Heart right ventricle (tissue), 16 donors: Measurements from ENCODE around the gene LSM14A. TPM values are rescaled to one million over a fixed set of nuclear protein-coding genes. Genes with fewer than 3 reads are reported as not detected.

ENCODE experiments used
- ATAC-seq, 8 donors: fragments of 200-7000 bp; cut with Tn5 transposase; one replicate each; pipeline ENCODE4 v1.9.1; 2020; ENCODE audit warnings: mild to moderate bottlenecking in 8 of 8, moderate library complexity in 8 of 8, moderate number of reproducible peaks in 1 of 8
- DNase-seq, 2 donors: peaks; one replicate each; pipeline ENCODE4 v3.0.0-alpha.2; 2020
- H3K27ac ChIP-seq, 10 donors: fragments of 200-600 bp; sonication (generic) in 2 of 10; one replicate each; pipeline versions ENCODE4 v1.5.0 to v1.8.0; 2020 to 2022; ENCODE audit warnings: mild to moderate bottlenecking in 3 of 10
- H3K27me3 ChIP-seq, 7 donors: fragments of 200-600 bp; one replicate each; pipeline ENCODE4 v1.8.0; 2021 to 2022; ENCODE audit warnings: mild to moderate bottlenecking in 2 of 7
- H3K36me3 ChIP-seq, 9 donors: fragments of 200-600 bp; sonication (generic) in 1 of 9; one replicate each; pipeline versions ENCODE4 v1.5.0 to v1.8.0; 2020 to 2022; ENCODE audit warnings: mild to moderate bottlenecking in 2 of 9
- H3K4me1 ChIP-seq, 9 donors: fragments of 200-600 bp; sonication (generic) in 1 of 9; one replicate each; pipeline versions ENCODE4 v1.5.0 to v1.8.0; 2020 to 2022; ENCODE audit warnings: mild to moderate bottlenecking in 4 of 9
- H3K4me3 ChIP-seq, 10 donors: fragments of 200-600 bp; sonication (generic) in 2 of 10; one replicate each; pipeline versions ENCODE4 v1.5.0 to v1.8.0; 2020 to 2022; ENCODE audit warnings: mild to moderate bottlenecking in 7 of 10, moderate library complexity in 2 of 10
- H3K9me3 ChIP-seq, 11 donors: fragments of 200-600 bp in 10 of 11; sonication (generic) in 2 of 11; one replicate each; pipeline versions ENCODE4 v1.5.0 to v1.8.0; 2013 to 2022; ENCODE audit warnings: mild to moderate bottlenecking in 2 of 11, control low read depth in 1 of 11, moderate library complexity in 1 of 11
- WGBS, 2 donors: extraction: QIAGEN DNeasy Blood & Tissue Kit; methylation state at CpG; one replicate each; pipeline ENCODE4 v1.1.7; 2013; ENCODE audit warnings: inconsistent platforms in 1 of 2; 5-methylcytosine and 5-hydroxymethylcytosine counted together
- intact Hi-C, 10 donors: fragments of 100-400 bp; cut with DNase I; formaldehyde crosslinking; loops; one replicate each; pipeline versions ENCODE4 v1.11.1 to v1.14.2; 2022
- polyA plus RNA-seq, 2 donors: library from polyadenylated mRNA; stranded (reverse); fragments of 200-250 nt; gene quantifications; one replicate each; pipeline ENCODE4 v1.2.3, GENCODE V29; 2013
- total RNA-seq, 10 donors: library from RNA; stranded (reverse); fragmentation: NEBNext Ultra II Directional in 3 of 10; extraction: Animal tissue kit (Norgen Biotek cat#: 25700) in 3 of 10; gene quantifications; one replicate each; pipeline versions ENCODE4 v1.2.1 to v1.2.4, GENCODE V29; 2021 to 2023
- TF ChIP-seq, protein P1 (sequence below), 9 donors: fragments of 200-600 bp; sonication (generic) in 2 of 9; IDR thresholded peaks; one replicate each; pipeline versions ENCODE4 v1.5.0 to v1.8.0; 2021 to 2022; ENCODE audit warnings: antibody characterized with exemption in 9 of 9, mild to moderate bottlenecking in 5 of 9, moderate library complexity in 1 of 9
- donor health status: Arrhythmogenic right ventricular cardiomyopathy.
- donor health status: ischemic (EF 13 %, LVEDD 7.1; RV severe dilation, severe dysfunction).
- donor health status: healthy with polysubstance abuse.
- donor health status: DM: no; HTN: yes; CAD: no.
- donor health status: DM: no; HTN: no; CAD: no.
- donor health status: ischemic (EF 25% LVEDD 6.9; RV normal size, moderate dysfunction).
- donor health status: ischemic (EF 25% LVEDD 5.7; RV mildly dilated, moderate dysfunction).
- donor health status: healthy.
- donor health status: DM: yes; HTN: yes; CAD: no.
- donor health status: Ischemic cardiomyopathy.
- donor health status: ischemic (EF 35%, LVEDD 5.7; RV mildly dilated, moderate dysfunction).
- donor health status: nonischemic (EF 11% LVEDD 7.7; RV severe dilation, severe dysfunction).
- donor health status: DM: yes; HTN: yes; CAD: no.
- donor health status: PGD.
- donor health status: ischemic (EF 29% LVEDD 5.4; RV normal size, mild dysfunction).
- donor health status: nonischemic (EF 23%, LVEDD 6.1; RV moderate dilation, normal function).

LSM14A gene
- total and polyA plus RNA-seq, 12 donors = 44.7 to 78.0 (median 66.1) TPM

GRCh38 chr19:34232566-34233481 lies 60.5 kb downstream of the LSM14A start:
- Histone ChIP-seq H3K27ac (peak overlapping the region in 8 of 10 donors; percentile 9 to 75 (median 48)), H3K36me3 (peaks cover 0 to 35% (median 20%) of the 10 kb centered on the region in 9 donors), H3K27me3 (no peaks in the 10 kb centered on the region), H3K9me3 (peaks cover 0 to 3% (median 0%) of the 10 kb centered on the region in 11 donors), H3K4me3 (no peak overlapping the region), H3K4me1 (peaks cover 4 to 31% (median 18%) of the 10 kb centered on the region in 9 donors)
- TF ChIP-seq, protein P1, sequence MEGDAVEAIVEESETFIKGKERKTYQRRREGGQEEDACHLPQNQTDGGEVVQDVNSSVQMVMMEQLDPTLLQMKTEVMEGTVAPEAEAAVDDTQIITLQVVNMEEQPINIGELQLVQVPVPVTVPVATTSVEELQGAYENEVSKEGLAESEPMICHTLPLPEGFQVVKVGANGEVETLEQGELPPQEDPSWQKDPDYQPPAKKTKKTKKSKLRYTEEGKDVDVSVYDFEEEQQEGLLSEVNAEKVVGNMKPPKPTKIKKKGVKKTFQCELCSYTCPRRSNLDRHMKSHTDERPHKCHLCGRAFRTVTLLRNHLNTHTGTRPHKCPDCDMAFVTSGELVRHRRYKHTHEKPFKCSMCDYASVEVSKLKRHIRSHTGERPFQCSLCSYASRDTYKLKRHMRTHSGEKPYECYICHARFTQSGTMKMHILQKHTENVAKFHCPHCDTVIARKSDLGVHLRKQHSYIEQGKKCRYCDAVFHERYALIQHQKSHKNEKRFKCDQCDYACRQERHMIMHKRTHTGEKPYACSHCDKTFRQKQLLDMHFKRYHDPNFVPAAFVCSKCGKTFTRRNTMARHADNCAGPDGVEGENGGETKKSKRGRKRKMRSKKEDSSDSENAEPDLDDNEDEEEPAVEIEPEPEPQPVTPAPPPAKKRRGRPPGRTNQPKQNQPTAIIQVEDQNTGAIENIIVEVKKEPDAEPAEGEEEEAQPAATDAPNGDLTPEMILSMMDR (IDR thresholded peaks at IDR 0.05) = no peak
- peak; percentile 30 to 81 (median 72) for ATAC-seq
- intact Hi-C loops = no loop called here
- 40 to 52% methylated on average over 11 of the region's 11 CpGs for WGBS, 2 donors
- DNase-seq = peak; percentile 54 to 57

- ATAC-seq (no peak), DNase-seq (no peak)
- H3K27ac ChIP-seq = no peak overlapping the region
- WGBS, 2 donors = 93 to 96% methylated on average over 2 of the region's 2 CpGs
- H3K4me1 ChIP-seq = peaks cover 4 to 24% (median 18%) of the 10 kb centered on the region in 9 donors
- intact Hi-C loops = no loop called here
- no peak overlapping the region for H3K4me3 ChIP-seq
- TF ChIP-seq, protein P1 (IDR thresholded peaks at IDR 0.05) = no peak
- H3K27me3 ChIP-seq = no peaks in the 10 kb centered on the region
- H3K9me3 ChIP-seq = peaks cover 0 to 3% (median 0%) of the 10 kb centered on the region in 11 donors
- peaks cover 0 to 8% (median 0%) of the 10 kb centered on the region in 9 donors for H3K36me3 ChIP-seq
Measured at GRCh38 chr19:34235425-34235940, 63.2 kb downstream of the LSM14A start.

DNA sequence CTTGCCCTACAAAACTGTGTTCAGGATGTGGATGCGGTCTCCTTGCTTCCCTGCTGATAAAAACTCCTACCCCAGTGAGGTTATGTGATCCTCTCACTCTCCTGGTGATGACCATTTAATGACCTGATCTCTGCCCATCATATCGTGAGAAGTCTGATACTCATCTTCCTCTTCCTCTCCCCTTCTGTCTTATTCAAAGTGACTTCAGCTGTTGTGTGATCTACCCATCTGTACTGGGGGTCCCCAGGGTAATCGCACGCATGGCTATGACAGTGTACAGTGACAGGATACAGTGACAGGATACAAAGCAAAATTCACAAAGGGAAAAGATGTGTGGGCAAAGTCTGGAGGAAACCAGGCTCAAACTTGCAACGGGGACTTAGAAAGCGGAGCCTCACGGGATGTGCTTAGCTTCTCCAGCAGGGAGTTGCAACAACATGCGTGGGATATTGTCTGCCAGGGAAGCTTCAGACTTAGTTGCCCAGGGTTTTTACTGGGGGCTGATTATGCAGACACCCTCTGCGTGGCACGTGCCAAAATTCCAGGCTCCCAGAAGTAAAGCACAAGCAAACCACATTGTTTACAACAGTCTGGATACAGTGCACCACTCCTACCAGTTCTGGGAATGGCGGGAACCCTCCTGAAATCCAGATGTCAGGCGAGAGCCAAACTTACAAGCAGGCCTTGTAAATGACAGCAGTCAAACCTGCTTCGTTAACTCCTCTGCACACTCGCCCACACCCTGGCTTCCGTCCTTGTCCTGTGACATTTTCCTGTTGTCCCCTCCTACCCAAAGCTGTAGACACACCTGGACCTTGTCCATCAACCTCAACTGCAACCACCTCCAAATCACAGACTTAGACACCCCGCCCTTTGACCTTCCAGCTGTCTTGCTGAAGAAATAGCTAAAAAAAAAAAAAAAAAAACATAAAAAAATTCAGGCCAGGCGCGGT lies 64.0 kb downstream of the LSM14A start:
- intact Hi-C loops = no loop called here
- Histone ChIP-seq H3K27me3 (no peaks in the 10 kb centered on the region), H3K36me3 (no peaks in the 10 kb centered on the region), H3K4me1 (peaks cover 4 to 24% (median 18%) of the 10 kb centered on the region in 9 donors), H3K9me3 (peaks cover 0 to 3% (median 0%) of the 10 kb centered on the region in 11 donors), H3K4me3 (no peak overlapping the region), H3K27ac (no peak overlapping the region)
- TF ChIP-seq, protein P1 (IDR thresholded peaks at IDR 0.05) = no peak
- WGBS, 2 donors = 63 to 73% methylated on average over 18 of the region's 18 CpGs
- ATAC-seq = no peak
- no peak for DNase-seq

GRCh38 chr19:34237283-34237682 lies 65.0 kb downstream of the LSM14A start:
- H3K36me3 ChIP-seq = no peaks in the 10 kb centered on the region
- DNase-seq (no peak), ATAC-seq (no peak)
- peaks cover 0 to 3% (median 0%) of the 10 kb centered on the region in 11 donors for H3K9me3 ChIP-seq
- H3K27ac ChIP-seq = no peak overlapping the region
- intact Hi-C loops = no loop called here
- TF ChIP-seq, protein P1 (IDR thresholded peaks at IDR 0.05) = no peak
- H3K4me3 ChIP-seq = no peak overlapping the region
- H3K27me3 ChIP-seq = no peaks in the 10 kb centered on the region
- H3K4me1 ChIP-seq = peaks cover 2 to 22% (median 12%) of the 10 kb centered on the region in 9 donors
- 97 to 99% methylated on average over 3 of the region's 3 CpGs for WGBS, 2 donors
